GM19328 (cell line): ENCODE data around the gene ABR.
"Not testable (repeated sequence)": the region's sequence is repeated elsewhere in the genome, so short reads cannot be mapped to it uniquely, and the experiment has no call there.

Experiments used
- ATAC-seq: cut with Tn5 transposase; IDR thresholded peaks from one replicate; pipeline ENCODE4 v1.9.1; 2021; ENCODE audit warnings: mild to moderate bottlenecking, moderate library complexity; ENCODE audit not compliant: unreplicated experiment

ABR gene

DNA sequence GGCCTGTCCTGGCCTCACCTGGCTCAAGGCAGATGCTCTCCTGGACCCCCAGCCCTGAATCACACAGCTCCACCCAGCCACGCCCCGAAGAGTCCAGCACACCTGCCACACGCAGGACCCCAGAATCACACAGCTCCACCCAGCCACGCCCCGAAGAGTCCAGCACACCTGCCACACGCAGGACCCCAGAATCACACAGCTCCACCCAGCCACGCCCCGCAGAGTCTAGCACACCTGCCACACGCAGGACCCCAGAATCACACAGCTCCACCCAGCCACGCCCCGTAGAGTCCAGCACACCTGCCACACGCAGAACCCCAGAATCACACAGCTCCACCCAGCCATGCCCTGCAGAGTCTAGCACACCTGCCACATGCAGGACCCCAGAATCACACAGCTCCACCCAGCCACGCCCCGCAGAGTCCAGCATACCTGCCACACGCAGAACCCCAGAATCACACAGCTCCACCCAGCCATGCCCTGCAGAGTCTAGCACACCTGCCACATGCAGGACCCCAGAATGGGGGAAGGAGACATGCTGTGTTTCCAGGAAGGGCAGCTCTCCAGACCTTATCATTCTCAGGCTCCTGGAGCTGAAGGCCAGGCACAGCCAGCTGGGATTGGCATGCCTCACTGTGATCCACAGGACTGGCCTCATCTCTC lies 105.7 kb downstream of the ABR start:
- not testable (repeated sequence) for ATAC-seq

DNA sequence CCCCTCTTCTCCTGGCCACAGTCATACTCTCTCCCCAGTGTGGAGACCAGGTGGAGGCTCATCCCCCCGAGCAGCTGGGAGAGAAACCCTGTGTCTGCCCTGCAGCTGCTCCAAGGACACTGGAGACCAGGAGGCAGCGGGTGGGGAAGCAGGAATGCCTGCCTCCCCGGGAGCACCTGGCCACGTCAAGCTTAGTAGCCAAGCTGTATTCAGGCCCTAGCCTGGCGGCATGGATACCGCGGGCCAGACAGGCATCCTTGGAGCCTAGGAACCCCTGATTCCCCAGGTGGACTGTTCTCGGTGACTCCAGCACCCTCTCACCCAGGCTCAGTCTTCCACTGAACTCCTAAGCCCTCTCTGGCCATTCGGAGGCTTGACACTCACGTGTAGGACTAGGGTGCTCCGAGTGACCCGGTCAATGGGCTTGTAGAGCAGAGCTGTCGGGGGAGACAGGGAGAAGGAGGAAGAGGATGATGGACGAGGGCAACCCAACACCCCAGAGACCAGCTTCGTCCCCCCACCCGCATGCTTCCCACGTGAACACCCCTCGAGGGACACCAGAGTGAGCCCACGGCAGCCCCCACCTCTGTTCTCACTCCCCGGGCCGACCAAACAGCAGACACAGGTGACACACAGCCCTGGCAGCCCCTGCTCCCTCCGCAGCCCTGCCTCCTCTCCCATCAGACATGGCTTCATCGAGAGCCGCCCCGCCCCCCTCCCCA lies 106.4 kb downstream of the ABR start:
- no peak for ATAC-seq

DNA sequence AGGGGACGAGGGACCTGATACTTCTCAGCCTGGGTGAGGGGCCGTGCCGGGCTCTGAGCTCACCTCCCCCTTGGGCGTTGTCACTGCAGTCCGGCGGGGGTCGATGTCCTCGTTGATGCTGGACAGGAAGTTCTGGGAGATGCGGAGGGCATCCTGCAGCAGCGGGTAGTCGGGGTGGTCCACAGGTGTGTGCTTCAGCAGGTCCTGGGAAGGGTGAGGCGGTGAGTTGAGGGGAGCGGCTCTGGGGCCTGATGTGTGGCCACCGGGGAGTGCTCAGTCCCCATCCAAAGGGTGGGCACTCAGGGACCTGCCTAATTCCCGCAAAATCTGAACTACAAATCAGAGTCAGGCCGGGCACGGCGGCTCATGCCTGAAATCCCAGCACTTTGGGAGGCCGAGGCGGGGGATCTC lies 107.2 kb downstream of the ABR start:
- no peak for ATAC-seq

DNA sequence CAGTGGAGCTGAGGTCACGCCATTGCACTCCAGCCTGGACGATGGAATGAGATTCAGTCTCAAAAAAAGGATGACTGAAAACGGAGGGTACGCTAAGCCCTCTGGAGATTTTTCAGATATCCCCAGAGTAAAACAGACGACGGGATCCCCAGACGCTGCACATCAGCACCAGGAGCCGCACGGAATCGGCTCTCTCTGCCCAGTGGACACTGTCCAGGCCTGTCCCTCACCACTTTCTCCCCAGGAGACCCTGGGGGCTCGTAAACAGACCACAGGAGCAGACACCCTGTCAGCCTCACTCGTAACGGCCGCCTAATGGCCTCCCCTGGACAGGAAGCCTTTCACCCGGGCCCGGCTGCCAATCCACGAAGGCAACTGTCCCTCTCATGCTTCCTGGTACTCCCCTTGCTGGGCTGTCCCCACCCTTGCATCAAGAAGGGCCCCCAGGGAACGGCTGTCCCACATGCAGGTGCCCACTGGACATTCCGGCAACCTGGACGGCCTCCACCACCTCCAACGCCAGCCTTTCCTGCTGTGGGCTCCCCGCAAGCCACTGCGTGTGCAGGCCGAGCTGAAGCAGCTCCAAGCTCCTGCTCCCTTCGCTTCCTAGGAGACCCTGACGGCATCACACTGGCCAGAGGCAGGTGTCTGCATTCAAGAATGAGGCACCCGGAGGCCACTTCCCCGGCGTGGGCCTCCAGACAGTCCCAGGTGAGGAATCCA lies 108.5 kb downstream of the ABR start:
- no peak for ATAC-seq

DNA sequence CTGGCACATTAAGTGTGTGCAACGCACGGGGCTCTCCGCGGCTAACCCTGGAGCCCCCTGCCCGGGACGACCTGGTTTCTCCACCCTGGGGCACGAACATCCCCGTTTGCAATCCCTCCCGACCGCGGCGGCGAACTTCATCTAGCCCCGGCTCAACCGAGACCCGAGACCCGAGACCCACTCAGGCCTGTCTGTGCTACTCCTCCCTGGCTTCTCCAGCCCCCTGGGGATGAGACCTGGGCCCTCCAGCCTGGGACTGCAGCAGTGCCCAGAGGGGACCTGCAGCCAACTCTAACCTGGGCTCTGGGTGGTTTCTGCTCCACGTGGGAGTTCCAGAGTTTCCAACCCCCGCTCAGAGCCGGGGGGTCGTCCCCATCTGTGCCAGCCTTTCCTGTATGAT lies 109.4 kb downstream of the ABR start:
- ATAC-seq, result no peak

DNA sequence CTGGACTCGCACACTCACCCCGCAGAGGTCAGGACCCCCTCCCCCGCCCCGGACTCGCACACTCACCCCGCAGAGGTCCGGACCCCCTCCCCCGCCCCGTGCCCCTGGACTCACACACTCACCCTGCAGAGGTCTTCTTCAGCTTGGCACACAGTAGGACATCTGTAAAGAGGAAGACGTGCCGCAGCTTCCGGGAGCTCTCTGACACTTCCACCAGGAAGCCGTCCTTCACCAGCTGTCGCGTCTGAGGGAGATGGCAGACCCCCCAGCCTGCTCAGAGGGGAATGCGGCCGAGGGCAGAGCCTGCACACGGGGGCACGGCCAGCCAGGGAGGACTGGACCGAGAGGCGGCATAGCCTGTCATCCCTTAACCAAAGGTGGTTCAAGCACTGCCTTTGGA lies 109.9 kb downstream of the ABR start:
- no peak for ATAC-seq

DNA sequence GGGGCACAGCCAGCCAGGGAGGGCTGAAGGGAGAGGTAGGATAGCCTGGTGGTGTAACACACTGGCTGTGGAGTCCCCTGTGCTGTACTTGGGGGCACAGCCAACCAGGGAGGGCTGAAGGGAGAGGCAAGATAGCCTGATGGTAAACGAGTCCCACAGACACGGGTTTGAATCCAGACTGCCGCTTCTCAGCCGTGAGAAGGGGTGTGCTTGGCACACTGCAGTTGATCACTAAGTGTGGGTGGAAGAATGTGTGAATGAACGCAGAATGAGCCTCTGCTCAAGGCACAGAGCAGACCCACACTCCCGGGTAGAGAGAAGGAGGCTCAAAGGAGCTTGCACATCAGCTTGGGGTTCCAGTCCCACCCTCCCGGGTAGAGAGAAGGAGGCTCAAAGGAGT lies 111.4 kb downstream of the ABR start:
- ATAC-seq, result no peak

DNA sequence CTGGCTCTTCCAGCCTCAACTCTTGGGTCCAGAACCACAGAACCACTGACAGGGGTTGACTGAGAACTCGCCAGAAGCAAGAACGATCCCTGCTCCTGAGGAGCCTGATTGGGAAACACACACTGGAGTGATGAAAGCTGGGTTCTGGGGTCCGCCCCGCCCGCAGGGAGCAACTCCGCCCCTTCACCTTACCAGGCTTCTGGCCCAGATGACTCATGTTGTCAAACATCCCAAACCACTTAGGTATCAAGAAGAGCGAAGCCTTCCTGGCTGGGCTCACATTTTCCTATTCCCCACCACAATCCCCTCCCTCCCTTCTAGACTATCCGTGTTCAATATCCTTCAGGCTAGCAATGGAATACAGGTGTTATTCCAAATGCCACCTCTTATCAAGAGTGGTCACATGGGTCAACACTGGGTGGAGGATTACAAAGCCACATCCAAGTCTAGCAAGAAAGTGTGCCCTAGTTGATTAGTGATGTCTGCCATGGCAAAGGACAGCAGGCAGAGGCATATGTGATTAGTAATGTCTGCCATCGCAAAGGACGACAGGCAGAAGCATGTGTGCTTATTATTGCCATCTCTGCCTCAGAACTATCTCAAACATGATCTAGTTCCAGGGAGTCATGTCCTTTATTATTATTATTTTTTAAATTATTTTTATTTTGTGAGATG lies 112.4 kb downstream of the ABR start:
- no peak for ATAC-seq

DNA sequence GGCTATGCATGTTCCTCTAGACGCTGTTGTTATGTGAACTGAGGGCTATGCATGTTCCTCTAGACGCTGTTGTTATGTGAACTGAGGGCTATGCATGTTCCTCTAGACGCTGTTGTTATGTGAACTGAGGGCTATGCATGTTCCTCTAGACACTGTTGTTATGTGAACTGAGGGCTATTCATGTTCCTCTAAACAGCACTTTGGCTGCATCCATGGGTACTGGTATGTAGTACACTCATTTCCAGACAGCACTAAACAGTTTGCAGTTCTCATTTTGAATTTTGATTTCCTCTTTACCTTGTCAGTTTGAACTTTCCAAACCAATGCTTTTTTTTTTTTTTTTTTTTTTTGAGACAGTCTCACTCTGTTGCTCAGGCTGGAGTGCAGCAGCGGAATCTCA lies 114.4 kb downstream of the ABR start:
- not testable (repeated sequence) for ATAC-seq

DNA sequence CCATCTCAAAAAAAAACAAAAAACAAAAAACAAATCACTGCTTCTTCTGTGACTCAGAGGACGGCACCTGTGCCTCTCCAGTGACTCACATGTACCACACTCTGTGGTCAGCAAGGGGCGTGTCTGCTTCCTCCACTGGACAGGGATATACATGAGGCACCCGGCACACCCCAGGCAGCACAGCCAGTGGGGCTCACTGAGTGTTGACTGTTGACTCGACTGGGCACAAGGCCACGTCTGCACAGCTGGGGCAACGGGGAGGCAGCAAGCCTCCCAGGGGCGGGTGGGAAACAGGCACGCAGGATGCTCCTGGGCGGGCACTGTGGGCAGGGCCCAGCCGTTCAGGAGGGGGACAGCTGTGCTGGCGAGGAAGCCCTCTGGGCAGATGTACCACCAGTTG lies 118.8 kb downstream of the ABR start:
- ATAC-seq, result no peak

DNA sequence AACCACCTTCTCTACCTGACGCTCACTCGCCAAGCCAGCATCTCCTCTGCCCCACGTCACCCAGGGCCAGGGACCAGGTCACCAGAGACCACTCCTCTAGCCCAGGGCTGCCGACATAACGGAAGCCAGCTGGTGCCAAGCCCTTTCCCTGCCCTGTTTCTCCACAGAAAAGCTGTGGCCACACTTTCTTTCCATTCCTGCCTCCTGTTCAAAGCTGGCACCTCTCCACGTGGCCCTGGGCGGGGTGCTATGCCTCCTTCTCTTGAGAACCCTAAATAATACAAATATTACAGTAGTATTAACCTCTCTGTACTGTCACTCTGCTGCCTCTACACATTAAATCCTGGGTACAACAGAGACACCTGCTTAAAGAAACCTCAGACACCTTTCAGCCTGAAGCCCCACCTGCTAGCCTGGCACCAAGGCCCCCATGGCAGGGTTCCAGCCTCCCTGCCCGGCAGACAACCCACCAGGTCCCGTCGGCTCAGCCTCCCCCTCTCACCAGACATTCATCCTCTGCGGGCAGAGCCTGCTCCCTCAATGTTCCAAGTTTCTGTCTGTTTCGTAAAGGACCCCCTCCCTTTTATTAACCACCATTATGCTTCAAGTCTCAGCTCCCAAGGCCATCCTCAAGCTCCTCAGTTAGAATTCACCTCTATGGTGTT lies 120.5 kb downstream of the ABR start:
- ATAC-seq, result no peak

DNA sequence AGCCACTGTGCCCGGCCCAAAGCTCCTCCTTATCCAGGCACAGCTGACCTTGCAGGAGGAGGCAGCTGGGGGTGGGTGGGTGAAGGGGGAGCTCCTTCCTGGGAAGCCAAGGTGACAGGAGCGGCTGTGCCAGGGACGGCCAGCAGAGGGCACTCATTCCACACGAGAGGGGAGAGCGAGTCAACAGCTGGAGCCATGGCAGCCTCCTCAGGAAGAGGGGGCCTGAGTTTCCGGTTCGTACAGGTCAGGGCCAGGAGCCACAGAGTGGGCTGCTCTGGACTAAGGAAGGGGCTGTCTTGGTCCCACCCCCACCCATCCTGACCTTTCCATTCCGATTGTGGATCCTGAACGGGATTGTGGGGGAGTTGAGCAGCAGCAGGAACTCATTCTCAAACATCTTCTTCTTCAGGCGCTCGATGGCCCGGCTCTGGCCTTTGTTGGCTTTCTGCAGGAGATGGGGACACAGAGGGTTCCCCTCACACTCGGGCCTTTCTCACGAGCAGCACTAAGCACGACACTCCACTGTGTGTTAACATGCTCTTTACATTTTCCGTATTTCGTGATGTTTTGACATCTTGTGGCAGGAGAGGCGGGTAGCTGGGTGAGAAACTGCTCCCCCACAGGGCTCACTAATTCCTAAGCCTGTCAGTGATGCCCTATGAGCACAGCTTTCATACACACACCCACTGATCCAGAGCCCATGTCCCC lies 121.2 kb downstream of the ABR start:
- ATAC-seq, result no peak

DNA sequence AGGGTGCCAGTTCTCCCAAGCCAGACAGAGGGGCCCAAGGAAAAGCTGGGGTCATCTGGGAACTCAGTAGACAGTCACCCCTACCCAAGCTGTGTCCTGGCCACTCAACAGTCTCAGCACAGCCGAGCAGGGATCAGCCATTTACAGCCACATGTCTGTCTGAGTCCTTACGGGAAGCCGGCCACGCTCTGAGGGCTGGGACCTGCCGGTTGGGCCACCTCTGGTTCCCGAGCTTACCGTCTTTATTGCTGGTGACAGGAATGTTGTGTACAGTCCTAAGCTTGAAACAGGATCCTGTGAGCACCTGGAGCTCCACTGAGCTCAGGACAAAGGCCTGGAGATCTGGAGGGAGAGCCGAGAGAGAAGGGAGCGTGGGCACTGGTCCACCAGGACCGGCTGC lies 123.0 kb downstream of the ABR start:
- no peak for ATAC-seq

DNA sequence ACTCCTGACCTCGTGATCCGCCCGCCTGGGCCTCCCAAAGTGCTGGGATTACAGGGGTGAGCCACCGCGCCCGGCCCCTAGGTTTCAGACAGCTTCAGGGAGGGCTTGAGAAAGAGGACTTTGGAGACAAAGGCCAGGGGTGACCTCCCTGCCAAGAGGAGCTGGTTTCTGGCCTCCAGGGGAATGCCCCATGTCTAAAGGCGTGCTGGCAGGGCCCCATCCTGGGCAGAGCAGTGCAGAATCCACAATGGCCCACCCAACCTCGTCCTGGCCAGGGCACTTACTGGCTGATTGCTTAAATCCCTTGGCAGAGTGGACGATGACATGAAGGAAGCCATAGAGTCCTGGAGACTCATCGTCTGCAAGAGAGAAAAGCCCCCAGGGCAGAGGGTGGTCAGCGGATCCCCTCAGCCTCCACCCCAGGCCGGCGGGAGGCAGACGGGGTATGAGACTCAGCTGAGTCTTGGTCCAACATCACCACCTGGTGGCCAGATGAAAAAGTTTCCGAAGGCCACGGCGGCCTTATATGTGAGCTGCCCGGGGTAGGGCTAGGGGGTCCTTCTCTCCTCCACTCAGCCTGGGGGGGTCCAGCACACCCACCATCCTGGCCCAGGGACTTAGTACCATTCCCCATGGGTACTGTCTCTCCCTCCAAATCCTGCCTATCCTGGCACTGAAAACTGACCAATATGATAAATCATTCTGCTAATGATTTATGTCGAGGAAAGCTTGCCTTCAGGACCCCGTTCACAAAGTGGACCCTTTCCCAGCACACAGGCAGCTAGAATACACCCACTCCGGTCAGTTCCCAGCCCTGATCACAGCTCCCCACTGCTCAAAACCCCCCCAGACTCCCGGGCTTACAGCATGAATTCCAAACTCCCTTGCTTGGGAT lies 123.8 kb downstream of the ABR start:
- ATAC-seq, result no peak

DNA sequence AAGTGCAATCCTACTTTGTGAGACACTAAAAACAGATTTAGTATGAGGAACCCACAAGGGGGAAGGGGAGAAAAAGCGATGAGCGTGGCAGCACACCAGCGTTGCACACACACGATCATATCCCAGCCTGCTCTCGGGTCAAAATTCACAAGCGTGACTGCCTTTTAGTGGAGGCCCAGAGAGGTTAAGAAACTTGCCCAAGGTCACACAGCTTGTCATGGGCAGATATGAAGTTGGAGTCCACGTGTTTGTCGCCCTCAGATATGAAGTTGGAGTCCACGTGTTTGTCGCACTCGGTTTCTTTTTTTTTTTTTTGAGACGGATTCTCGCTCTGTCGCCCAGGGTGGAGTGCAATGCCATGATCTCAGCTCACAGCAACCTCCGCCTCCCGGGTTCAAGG lies 124.5 kb downstream of the ABR start:
- ATAC-seq, result no peak

DNA sequence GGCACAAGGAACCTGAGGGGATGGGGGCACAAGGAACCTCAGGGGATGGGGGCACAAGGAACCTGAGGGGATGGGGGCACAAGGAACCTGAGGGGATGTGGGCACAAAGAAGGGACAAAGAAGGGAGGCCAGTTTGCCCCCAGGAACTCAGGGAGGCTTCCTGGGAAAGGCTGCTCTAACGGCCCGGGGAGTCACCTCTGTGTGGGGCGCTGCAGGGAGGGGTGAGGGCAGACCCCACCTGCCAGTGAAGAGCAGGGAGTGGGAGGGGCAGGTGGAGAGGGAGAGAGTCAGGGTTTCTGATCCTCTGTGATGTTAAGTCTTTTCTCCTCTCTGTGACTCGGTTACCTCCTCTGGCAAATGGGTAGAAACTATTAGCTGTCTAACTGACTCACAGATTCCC lies 125.1 kb downstream of the ABR start:
- ATAC-seq, result no peak

DNA sequence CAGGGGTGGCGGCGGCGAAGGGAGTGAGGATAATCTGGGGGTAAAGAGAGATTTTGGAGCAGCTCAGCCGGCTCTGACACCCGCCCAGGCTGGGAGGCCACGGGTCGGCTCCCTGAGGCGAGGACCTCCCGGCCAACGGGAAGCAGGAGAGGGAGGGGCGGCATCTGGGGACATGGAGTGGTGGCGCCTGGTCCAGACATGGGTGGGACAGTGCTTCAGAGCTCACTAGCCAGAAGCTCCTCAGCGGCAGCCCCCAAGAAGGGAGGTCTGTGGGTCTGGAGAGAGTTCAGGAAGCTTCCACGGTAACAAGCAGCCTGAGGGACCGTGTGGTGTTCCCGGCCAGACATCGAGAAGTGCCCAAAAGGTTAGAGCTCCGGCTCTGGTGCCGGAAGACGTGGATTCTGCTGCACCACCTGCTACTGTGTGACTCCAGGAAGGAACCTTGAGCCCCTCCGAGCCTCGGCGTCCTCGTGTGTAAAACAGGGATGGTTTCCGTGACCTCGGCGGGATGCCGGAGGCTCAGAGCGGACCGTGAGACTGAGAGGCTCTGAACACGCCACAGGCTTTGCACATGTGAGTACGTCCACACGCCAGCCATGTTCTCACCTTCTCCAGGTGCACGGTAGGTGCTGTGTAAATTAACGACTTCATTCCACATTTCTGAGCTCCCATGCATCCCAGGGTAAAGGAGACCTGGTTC lies 126.0 kb downstream of the ABR start:
- no peak for ATAC-seq

DNA sequence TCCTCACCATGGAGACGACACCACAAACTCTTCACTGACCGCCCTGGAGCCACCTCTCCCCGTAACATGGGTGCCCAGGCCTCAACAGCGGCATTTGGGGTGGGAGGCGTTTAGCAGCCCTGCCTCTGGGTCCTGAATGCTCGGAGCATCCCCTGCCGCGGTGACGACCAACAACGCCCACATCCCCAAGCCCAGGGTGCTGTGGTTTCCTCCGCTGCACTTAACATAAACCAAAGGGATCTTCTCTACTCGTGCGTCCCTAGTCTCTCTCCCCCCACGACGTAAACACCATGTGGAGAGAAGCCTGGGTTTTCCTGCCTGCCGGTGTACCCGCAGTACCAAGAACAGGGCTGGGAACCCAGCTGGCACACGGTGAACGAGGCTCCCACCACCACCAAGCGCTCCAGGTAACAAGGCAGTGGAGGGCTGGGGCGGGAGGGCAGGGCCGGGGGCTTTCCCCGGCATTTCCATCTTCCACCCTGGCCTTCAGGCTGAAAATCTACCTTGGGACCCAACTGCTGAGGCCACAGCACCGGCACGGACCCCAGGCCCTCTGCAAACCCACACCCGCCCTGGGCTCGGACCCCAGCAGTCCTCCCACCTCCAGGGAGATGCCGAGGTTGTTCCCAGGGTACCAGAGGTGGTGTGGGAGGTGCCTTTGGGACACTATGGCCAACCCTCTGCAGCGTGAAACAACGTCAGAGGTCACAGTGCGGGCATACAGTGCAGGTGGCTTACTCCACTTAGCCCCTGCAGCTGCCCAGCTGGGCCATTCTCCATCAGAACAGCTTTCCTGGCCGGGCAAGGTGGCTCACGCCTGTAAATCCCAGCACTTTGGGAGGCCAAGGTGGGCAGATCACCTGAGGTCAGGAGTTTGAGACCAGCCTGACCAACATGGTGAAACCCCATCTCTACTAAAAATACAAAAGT lies 128.5 kb downstream of the ABR start:
- ATAC-seq, result no peak
